Measurements from ENCODE around the gene TIGAR.
A peak's percentile ranks its signal among the peaks of the same experiment; 100 is the strongest.

The TIGAR gene

DNA sequence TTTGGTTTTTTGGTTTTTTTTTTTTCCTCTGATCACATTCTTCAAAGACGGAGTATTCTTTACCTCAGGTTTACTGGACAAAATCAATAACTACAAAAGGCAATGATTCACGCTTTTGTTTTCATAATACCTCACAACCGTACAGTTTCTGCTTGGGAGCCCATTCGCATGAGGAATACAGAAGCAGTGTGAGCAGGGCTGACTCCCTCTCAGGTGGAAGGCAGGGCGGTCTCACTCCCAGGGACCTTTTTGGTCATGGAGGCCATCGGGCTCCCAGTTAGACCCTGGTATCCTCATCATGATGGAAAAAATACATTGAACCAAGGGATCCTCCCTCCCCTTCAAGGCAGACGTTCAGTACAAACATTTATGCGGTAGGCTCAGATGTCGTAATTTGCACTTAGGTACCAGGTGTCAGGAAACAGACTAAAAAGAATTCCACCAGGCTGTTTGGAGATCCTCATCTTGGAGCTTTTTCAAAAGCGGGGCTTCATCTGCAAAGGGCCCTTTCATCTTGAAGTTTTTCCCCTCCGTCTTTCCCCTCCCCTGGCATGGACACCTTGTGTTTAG lies 19.0 kb upstream of the TIGAR start:
- DNase-seq: no peak

DNA sequence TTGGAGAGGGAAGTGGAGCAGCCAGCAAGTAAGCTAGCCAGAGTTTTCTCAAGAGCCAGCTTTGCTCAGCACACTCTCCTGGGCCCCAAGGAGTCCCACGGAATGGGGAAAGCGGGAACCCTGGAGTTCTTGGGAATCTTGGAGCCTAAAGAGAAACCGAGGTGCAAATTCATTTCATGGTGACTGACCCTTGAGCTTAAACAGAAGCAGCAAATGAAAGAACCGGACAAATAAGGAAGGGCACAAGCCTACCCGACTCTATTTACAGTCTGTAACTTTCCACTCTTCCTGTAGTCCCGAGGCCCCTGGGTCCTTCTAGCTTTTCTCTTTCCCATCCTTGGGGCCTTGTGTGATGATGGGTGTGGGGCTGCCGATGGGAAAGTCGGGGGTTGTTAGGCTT lies 18.1 kb upstream of the TIGAR start:
- no peak for DNase-seq

DNA sequence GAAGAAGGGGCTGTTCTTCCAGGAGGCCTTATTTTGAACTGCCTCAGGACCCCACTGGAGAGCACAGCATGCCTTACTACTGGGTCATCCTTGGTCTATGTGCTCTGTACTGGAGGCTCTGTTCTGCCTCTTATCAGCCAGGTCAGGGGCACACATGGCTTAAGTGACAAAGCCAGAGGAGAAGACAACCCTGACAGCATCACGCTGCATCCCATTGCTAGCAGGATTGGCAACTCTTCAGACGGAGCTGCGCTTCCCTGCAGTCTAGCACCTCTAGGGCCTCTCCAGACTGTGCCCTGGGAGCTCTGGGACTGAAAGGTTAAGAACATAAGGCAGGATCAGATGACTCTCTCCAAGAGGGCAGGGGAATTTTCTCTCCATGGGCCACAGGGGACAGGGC lies 17.3 kb upstream of the TIGAR start:
- DNase-seq: no peak

DNA sequence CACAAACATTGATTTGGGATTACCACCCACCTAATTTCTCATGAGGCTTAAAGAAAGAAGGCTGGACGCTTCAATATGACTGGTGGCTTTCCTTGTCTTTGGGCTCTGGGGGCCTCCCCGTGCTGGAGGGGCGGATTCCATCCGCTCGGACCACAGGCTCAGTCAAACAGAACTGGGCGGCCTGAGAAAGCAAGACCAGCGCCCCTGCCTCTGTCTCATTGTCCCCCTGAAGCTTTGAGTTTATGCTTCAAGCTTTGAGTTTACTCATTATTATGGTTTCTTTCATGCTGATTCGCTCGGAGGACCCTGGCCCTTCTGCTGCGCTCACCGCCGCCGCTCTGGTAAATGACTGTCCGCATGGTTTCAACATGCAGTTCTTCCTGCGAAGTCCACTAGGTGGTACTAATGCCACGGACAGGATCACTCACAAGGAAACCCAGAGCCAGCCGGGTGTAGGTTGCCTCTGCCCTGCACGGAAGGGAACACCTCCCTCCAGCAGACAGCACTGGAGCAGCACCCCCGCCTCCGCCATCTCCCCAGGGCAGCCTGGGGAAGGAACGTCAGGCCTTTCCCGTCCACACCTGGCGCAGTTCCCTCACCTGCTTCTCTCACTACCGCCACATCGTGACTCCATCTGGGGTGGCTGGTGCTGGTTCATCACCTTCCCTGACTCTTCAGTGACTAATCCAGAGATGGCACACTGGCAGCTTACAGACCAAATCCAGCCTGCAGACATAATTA lies 13.2 kb upstream of the TIGAR start:
- peak in 44 of 58 donors; percentile 18 to 77 (median 44) for DNase-seq

DNA sequence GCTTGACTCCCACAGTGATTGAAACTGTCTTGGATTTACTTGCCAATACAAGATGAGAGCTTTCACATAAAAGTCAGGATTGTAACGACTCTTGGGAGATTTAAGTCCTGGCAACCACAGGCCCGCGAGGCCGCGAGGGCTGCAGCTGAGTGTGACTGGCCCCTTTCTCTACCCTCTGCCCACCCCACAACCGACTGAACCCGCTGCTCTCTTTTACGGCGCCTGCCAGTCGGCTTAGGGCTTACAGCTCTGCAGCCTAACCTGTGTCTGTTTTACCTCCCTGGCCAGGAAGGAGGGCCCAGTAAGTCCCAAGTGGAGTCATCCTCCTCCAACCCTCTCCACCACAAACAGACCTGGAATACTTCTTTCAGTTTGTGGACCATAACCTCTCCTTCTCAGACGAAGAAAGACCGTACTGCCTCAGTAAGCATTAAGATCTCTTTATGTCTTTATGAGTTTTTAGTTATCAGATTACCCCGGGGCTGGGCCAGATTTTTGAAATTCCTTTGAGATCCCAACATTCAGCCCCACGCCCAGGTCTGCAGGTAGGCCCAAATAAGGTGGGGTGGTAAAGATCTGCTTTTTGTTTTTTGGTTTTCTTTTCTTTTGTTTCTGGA lies 12.6 kb upstream of the TIGAR start:
- no peak for DNase-seq

DNA sequence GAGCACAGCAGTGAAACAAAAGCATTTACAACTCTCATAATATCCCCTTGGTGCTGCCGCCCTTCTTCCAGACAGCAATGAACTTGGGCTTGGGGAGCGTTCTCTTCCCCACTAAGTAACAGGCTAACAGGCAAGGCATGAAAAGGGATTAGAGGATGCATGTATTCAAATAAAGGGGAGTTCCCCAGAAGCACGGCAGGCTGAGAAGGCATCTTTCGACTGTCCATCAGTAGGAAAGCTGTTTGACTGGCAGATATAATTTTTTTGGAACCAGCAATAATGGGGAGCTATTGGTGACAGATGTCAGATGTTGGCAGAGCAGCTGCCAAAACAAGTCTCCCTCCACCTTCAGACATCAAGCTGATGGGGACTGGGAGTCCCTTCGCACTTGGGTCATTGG lies 9.2 kb upstream of the TIGAR start:
- no peak for DNase-seq

DNA sequence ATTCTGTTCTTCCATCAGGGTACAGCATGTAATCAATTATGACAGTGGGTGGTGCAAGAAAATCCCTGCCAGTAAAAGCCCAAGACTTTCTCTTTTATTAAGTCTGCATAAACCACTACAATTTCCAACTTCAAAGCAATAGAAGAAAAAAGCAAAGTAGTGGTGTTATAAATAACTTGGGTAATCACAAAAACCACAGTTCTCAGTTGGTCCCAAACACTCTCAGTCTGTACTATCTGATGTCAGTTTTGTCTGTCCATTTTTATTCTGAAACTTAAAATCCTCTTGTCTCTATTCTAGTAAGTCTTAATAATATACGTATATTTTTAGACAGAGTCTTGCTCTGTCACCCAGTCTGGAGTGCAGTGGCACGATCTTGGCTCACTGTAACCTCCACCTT lies 8.8 kb upstream of the TIGAR start:
- DNase-seq: no peak

DNA sequence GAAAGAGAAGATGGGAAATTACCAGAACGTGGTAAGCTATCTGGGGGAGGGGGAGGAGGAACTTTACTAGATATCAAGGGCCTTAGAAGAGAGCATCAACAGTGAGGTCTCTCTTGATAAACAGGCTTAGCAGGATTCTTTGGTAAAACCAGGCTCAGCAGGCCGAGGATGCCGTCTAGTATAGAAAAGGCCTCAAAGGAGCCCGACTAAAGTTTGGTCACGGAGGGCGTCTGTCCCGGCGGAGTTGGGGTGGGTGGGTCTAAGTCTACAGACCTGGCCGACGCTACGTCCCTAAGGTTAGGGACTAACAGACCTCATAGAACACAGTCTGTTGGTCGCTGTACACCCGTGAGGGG lies 538 bp upstream of the TIGAR start:
- DNase-seq: no peak

DNA sequence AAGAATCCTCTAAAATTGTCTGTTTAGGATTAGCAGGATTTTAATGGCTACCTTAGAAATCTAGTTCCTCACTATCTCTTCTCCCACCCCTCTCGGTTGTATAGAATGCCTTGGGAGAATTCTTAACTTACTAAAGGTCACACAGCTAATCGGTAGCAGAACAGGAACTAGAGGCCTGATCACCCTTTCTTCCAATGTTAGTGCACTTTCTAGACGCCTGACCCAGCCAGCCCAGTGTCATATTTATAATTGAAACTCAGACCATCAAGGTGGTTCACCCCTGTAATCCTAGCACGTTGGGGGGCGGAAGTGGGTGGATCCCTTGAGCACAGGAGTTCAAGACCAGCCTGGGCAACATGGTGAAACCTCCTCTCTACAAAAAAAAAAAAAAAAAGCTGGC lies 1.7 kb downstream of the TIGAR start:
- no peak for DNase-seq

DNA sequence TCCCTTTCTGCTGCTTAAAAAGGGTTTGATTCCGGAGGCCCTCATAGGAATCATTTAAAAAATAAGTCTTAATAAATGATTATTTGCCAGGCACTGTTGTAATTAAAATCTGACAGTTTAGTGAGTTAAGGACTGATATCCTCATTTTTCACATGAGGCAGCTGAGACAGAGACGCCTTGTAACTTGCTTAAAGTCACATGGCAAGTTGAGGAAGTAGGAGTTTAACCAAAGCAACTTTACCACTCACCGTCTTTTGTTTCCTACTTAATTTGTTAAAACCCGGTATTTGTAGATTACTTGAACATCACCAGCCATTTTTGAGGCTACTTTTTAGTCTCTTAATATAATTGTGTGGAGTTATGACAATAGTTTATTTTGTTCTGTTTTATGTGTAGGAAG lies 2.4 kb downstream of the TIGAR start:
- DNase-seq: no peak

DNA sequence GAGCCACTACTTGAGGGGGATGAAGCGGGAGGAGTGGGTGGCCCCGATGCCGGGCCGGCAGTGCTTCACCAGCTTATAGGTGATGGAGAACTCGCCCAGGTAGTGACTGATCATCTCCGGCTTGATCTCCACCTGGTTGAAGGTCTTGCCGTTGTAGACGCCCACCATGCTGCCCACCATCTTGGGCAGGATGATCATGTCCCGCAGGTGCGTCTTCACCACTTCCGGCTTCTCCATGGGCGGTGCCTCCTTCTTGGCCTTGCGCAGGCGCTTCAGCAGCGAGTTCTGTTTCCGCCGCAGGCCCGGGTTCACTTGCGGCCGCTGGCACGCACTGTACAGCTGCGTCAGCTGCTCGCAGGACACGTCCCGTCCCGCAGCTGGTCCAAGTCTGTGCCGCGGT lies 3.4 kb downstream of the TIGAR start:
- no peak for DNase-seq

DNA sequence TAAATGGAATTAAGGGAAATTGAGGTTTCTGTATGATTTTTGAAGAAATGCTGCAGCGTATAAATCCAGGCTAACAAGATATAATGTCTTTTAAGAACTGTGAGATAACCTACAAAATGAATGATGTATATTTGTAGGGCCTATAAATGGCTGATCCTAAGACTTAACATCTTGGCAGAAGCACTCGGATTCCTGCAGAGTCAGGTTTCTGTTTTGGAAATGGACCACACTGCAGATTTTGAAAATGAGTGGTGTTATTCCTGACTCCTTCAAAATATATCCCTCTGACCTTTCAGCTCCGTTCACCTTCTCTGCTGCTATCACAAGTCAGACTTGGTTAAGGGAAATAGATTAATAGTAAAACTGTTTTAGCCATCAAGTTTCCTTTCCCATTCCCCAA lies 5.0 kb downstream of the TIGAR start:
- no peak for DNase-seq

DNA sequence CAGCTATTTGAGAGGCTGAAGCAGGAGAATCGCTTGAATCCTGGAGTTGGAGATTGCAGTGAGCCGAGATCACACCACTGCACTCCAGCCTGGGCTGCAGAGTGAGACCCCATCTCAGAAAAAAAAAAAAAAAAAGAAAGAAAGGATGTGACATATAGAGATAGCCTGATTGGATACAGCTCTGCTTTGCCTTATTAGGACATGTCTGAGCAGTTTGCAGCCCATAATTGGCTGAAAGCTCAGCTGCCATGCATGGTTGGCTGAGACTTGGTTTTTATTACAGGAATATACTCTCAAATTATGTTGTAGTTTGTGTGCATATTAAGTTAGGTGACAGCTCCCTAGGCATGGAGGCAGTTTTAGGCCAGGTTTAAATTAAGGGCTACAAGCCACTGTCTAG lies 6.3 kb downstream of the TIGAR start:
- no peak for DNase-seq

DNA sequence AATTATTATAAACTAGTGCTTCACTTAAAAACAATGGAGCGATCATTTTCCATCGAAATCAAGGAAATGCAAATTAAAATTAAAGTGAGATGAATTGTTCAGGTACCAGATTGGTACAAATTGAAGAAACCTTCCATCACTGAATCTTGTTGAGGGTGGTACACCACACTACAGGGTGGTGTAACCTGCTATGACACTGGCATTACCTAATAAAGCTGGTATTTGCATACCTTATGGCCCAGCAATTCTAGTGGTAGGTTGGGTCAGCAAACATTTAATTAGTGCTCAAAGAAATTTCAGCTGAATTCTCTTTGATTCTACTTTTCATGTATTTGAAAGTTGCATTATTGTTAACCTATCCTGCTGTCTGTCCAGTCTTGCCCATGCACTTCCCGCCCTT lies 9.2 kb downstream of the TIGAR start:
- no peak for DNase-seq

DNA sequence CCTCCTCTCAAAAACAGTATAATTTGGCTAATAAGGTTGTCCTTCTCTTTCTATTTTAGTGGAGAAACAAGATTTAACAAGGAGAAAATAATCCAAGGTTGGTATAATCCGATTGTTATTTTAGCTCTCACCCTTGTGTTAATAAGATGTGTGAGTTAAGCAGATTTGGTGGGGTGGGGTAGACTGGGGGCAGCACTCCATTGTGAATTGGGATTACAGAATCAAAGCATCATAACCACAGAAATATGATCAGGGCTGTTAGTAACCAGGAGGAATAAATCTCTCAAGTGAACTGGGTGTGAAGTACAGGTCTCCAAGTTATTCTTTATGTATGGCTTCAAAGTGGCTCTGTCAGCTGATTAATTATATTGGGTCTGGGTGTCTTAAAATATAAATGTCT lies 10.2 kb downstream of the TIGAR start:
- DNase-seq: no peak

DNA sequence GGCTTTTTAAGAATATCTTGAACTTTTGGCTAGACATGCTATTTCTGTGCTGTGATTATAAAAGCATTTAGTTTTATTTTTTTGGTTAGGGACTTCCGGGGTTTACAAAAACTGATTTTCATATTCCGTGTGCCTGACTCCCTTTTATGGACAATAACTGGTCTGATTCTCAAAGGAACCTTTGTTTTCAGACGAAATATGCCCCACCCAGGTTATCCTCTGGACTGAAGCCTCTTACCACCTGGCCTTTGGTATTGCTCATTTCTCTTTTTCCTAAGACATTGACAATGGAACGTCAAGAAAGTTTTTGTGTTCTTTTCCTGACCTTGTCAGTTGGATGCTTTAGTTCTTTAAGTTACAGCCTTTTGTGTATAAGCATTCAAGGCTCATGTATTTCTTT lies 10.8 kb downstream of the TIGAR start:
- no peak for DNase-seq

DNA sequence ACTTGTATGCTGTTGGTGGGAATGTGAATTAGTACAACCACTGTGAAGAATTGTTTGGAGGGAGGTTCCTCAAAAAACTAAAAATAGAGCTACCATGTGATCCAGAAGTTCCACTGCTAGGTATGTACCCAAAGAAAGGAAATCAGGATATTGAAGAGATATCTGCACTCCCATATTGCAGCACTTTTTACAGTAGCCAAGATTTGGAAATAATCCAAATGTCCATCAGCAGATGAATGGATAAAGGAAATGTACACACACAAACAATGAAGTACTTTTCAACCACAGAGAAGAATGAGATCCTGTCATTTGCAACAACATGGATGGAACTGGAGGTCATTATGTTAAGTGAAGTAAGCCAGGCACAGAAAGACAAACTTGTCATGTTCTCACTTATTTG lies 25.9 kb downstream of the TIGAR start:
- DNase-seq: no peak

DNA sequence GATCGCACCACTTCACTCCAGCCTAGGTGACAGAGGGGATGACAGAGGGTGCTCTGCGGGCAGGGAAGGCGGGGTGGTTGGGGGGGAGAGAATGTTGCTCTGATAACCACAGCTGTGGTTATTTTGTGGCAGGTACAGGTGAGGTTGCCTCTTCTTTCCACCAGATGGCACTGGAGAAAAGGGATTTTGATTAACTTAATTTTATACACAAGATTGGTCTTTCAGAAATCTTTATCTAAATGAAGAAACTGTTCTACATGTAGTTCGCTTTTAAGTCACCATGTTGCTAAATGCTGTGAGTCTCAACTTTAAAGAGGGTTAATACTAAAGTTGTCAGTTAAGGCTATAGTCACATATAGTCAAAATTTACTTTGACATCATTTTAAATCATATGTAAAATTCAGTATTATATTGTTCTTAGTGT lies 32.8 kb downstream of the TIGAR start:
- peak in 4 of 58 donors; percentile 1 to 3 (median 2) for DNase-seq

DNA sequence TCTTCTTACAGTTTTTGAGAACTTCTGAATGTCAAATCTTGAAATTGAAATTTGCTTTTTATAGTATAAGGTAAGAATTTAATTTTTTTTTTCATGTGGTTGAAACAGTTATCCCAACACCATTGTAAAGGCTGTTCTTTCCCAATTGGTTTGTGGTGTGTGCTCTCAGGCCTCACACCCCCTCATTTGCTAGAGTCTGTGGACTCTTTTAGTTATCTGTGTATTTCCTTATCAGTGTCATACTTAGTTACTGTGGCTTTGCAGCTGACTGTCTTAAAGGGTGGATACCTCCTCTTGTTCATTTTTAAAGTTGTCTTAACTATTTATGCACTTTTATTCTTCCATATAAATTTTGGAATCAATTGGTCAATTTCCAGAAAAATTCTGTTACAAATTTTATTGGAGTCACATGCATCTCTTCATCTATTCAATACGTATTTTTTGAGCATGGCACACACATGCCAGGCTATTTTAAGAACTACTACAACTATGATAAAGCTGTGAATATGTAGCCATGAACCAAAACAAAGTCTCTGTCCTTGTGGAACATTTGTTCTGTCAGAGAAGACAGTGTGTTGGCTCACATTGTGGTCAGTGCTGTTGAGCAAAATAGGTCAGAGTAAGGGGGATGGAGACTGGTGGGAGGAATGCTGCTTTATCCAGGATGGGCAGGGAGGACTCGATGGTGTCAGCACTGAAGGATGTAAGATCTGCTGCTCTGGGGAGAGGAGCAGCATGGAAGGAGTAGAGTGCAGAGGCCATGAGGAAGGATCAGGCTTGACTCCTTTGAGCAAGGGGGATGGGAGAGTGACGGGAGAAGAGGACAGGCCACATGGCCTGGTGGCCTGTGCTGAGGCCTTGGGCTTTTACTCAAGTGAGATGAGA lies 34.4 kb downstream of the TIGAR start:
- no peak for DNase-seq

DNA sequence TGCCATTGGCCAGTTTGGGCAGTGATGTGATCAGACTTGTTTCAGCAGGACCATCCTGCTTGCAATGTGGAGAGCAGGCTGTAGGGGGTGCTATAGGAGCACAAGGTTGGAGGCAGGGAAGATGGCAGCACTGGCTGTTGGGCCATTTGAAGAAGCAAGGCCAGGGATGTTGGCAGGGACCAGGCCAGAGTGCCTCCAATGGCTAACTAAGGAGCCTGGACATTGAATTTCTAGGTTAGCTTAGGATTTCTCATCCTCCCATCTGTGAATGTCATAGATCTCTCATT lies 35.0 kb downstream of the TIGAR start:
- peak in 6 of 58 donors; percentile 1 to 17 (median 7) for DNase-seq

DNA sequence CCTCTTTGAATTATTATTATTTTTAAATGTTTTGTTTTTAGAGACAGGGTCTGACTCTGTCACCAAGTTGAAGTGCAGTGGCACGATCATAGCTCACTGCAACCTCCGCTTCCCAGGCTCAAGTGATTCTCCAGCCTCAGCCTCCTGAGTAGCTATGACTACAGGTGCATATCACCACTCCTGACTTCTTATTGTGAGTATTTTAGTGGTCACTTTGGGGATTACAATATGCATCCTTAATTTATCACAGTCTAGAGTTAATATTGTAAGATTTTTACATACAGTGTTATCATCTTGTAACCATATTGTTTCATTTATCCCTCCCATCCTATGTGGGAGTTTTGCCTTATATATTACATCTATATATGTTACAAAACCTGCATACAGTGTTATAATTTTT lies 45.1 kb downstream of the TIGAR start:
- no peak for DNase-seq

DNA sequence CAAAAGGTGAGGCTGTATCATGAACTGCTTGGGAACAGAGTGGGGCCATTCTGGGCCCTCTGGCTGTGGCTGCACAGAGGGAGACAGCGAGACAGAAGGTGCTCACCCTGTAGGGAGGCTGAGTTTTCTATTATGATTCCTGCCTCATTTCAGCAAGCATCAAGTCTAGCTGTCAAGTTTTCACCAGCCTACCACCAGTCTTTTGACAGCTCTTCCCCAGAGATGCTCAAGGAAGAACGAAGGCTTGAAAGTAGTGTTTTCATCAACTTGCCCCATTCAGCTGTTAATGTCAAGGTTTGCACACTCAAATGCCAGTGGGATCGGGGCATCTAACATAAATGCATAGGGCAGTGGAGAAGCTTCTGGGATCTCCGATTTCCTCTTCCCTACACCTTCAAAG lies 48.5 kb downstream of the TIGAR start:
- DNase-seq: no peak

All from anterior cingulate cortex (tissue), 58 donors.